ENCODE results near the gene FARS2. TPM values are rescaled to one million over a fixed set of nuclear protein-coding genes. Genes with fewer than 3 reads are reported as not detected.

The FARS2 gene
- total RNA-seq, 1 donor from 2014 or later = 11.8 TPM

- H3K4me3 Mint-ChIP-seq (ENCODE audit: unreplicated experiment) = no peak overlapping the region
- H3K36me3 Mint-ChIP-seq (ENCODE audit: low read depth) = no peaks in the 10 kb centered on the region
- no peaks in the 10 kb centered on the region for H3K27me3 Mint-ChIP-seq (ENCODE audit: low read depth)
- no peak for DNase-seq (ENCODE audit: low spot score)
- TF ChIP-seq CTCF (IDR thresholded peaks at IDR 0.05) = no peak
- no peaks in the 10 kb centered on the region for H3K9me3 Mint-ChIP-seq (ENCODE audit: low read depth)
- no peaks in the 10 kb centered on the region for H3K4me1 Mint-ChIP-seq (ENCODE audit: low read depth)
- no peak overlapping the region for H3K27ac Mint-ChIP-seq (ENCODE audit: unreplicated experiment)
These were observed 470.1 kb downstream of the FARS2 start for GRCh38 chr6:5731435-5731834.

- H3K27me3 Mint-ChIP-seq (ENCODE audit: low read depth) = no peaks in the 10 kb centered on the region
- no peak overlapping the region for H3K27ac Mint-ChIP-seq (ENCODE audit: unreplicated experiment)
- no peaks in the 10 kb centered on the region for H3K9me3 Mint-ChIP-seq (ENCODE audit: low read depth)
- DNase-seq (ENCODE audit: low spot score) = no peak
- H3K4me1 Mint-ChIP-seq (ENCODE audit: low read depth) = no peaks in the 10 kb centered on the region
- H3K4me3 Mint-ChIP-seq (ENCODE audit: unreplicated experiment) = no peak overlapping the region
- no peaks in the 10 kb centered on the region for H3K36me3 Mint-ChIP-seq (ENCODE audit: low read depth)
- TF ChIP-seq CTCF (IDR thresholded peaks at IDR 0.05) = no peak
These were observed 471.2 kb downstream of the FARS2 start for GRCh38 chr6:5732496-5732895.

- DNase-seq (ENCODE audit: low spot score) = no peak
- H3K9me3 Mint-ChIP-seq (ENCODE audit: low read depth) = no peaks in the 10 kb centered on the region
- H3K4me1 Mint-ChIP-seq (ENCODE audit: low read depth) = no peaks in the 10 kb centered on the region
- no peak overlapping the region for H3K27ac Mint-ChIP-seq (ENCODE audit: unreplicated experiment)
- no peak for TF ChIP-seq CTCF (IDR thresholded peaks at IDR 0.05)
- H3K36me3 Mint-ChIP-seq (ENCODE audit: low read depth) = no peaks in the 10 kb centered on the region
- no peak overlapping the region for H3K4me3 Mint-ChIP-seq (ENCODE audit: unreplicated experiment)
- no peaks in the 10 kb centered on the region for H3K27me3 Mint-ChIP-seq (ENCODE audit: low read depth)
These were observed 474.9 kb downstream of the FARS2 start for GRCh38 chr6:5736016-5736738.

- Mint-ChIP-seq H3K4me3 (ENCODE audit: unreplicated experiment) (no peak overlapping the region), H3K4me1 (ENCODE audit: low read depth) (peaks cover 3% of the 10 kb centered on the region), H3K9me3 (ENCODE audit: low read depth) (no peaks in the 10 kb centered on the region), H3K27ac (ENCODE audit: unreplicated experiment) (no peak overlapping the region), H3K36me3 (ENCODE audit: low read depth) (no peaks in the 10 kb centered on the region), H3K27me3 (ENCODE audit: low read depth) (no peaks in the 10 kb centered on the region)
- no peak for DNase-seq (ENCODE audit: low spot score)
- no peak for TF ChIP-seq CTCF (IDR thresholded peaks at IDR 0.05)
These were observed 476.1 kb downstream of the FARS2 start for GRCh38 chr6:5737460-5737859.

GRCh38 chr6:5738211-5738610, 476.9 kb downstream of the FARS2 start:
- DNase-seq (ENCODE audit: low spot score) = no peak
- H3K4me3 Mint-ChIP-seq (ENCODE audit: unreplicated experiment) = no peak overlapping the region
- no peak for TF ChIP-seq CTCF (IDR thresholded peaks at IDR 0.05)
- H3K36me3 Mint-ChIP-seq (ENCODE audit: low read depth) = no peaks in the 10 kb centered on the region
- no peaks in the 10 kb centered on the region for H3K27me3 Mint-ChIP-seq (ENCODE audit: low read depth)
- no peaks in the 10 kb centered on the region for H3K9me3 Mint-ChIP-seq (ENCODE audit: low read depth)
- no peak overlapping the region for H3K27ac Mint-ChIP-seq (ENCODE audit: unreplicated experiment)
- peaks cover 6% of the 10 kb centered on the region for H3K4me1 Mint-ChIP-seq (ENCODE audit: low read depth)

All from chondrocyte (in vitro differentiated cells).